Stimulated activated CD4-positive, alpha-beta T cell treated with anti-CD3 and anti-CD28 coated beads, Interleukin-1b, Interleukin-23, amount 100 ng/mL, for 48 hours (primary cell): ENCODE data around the gene EPB41L4A.

Source experiments
- DNase-seq: peaks from one replicate; pipeline ENCODE4 v3.0.0-alpha.2; 2020

Gene EPB41L4A

GRCh38 chr5:112146323-112147226, 272.5 kb downstream of the EPB41L4A start:
- DNase-seq: peak; percentile 48

GRCh38 chr5:112143690-112144089, 275.4 kb downstream of the EPB41L4A start:
- no peak for DNase-seq

DNA sequence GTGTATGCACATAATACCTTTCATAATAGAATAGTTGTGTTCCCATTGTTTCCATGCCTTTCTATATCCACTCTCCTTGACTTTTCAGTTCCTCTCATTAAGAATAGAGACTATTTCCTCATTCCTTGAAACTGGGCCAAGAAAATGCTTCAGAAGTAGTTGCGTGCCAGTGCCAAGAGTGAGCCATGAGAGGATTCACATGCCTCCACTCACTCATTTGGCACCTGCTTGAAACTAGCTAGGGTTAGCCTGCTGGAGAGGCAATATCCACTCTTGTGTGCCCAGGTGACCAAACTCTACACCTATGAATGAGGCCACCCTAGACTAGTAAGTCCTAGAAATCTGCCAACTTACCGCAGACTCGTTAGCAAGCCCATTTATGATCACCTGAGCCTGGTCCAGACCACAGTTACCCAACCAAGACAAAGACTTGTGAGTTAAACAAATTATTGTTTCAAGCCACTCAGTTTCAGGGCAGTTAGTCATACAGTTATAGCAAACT, 276.3 kb downstream of the EPB41L4A start:
- DNase-seq: no peak

- DNase-seq: no peak
Measured at GRCh38 chr5:112141582-112141981, 277.5 kb downstream of the EPB41L4A start.

DNA sequence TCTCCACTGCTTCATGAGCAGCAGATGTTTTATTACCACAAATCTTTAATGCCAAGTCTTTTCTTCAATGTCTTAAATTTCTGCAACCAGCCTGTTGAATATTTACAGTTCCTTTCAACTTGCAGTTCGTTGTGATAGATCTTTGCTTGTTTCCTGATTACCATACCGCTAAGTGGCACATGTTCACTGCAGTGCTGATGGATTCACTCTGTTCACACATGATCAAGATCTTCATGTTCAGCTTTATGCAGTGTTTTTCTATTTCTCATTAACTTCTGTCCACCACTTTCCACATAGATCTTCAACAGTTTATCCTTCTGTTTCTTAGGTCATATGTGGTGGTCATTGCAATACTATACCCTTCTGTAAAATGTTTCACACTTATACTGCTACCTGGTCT, 280.6 kb downstream of the EPB41L4A start:
- no peak for DNase-seq

GRCh38 chr5:112136773-112137172, 282.3 kb downstream of the EPB41L4A start:
- DNase-seq: no peak

DNA sequence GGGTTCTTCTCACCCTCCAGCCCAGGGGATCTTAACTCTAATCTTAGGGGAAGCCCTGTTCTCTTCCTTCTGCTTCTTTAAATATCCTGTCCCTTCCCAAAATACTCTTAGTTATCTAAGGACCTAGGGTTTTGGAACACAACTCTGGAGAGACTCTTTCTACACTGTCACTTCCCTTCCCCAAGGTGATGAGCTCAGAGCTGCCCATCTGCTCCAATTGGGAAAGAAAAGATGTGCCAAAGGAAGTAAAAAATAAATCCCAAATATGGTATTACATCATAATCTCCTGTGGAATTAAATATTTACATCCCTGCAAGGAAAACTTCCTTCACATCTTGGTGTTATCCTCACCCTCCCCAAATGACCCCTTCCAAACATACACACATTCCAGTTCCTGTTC, 291.2 kb downstream of the EPB41L4A start:
- no peak for DNase-seq

DNA sequence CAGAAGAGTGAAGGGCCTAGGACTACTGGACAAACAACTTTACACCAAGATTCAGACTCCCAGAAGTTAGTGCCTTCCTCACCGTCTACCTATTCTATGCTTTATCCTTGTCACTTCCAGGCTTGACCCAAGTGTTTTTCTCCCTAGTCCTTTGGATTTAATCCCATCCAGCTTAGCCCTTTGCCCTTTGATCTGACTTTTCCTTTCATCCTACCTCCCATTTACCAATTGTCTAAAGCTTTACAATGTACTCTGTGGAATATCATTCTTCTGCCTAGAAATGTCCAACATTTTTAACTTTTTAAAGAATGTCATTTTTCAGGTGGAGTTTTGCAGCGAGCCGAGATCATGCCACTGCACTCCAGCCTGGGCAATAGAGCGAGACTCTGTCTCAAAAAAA, 292.1 kb downstream of the EPB41L4A start:
- DNase-seq: no peak

DNA sequence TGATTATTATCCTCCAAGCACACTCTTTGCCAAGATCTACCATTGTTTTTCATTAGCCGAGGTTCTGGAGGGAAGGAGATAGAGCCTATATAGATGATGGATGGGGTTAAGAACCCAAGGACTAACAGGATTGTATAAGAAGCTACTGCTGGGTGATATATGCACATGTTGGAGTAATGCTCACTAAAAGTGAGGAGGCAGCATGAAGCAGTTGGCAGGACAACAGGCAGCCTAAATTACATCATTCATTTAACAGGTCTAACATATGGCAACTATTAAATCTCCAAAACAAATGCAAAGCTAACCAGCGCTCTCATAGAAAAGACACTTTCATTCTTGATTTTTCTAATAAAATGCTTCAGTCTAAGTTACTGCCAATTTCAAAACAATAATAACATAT, 293.2 kb downstream of the EPB41L4A start:
- no peak for DNase-seq

DNA sequence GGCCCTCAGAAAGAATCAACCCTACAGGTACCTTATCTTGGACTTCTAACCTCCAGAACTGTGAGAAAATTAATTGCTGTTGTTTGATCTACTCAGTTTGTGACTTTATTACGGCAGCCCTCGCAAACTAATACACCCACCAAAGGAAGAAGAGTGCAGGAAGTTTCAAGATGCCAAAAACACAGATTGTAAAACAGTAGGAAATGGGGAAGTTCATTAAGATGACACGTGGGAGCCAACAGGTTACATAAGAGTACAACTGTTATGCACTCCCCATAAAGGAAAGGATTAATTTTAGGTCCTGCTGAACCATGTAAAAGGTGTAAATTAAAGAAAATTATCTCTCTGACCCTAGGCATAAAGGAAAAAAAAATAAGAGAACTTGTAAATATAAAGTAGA, 294.3 kb downstream of the EPB41L4A start:
- no peak for DNase-seq

GRCh38 chr5:112123086-112123485, 296.0 kb downstream of the EPB41L4A start:
- no peak for DNase-seq

DNA sequence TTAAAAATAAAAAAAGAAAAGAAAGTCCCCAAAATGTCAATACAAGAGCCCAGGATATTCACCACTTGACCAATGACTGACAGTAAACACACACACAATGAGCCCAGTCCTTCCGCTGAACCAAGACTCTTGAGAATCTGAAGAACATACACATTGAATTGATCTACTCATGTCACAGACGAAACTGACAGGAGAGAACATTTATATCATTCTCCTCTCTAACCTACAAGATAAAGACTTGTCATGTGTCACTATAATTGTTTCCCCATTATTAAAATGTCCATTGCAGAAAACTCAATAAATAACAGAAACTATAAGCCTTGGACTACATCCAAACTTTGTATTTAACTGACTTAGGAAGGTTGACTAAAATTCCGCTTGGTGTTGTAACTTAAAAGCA, 296.7 kb downstream of the EPB41L4A start:
- no peak for DNase-seq

- DNase-seq: no peak
Measured at GRCh38 chr5:112121258-112121657, 297.8 kb downstream of the EPB41L4A start.

DNA sequence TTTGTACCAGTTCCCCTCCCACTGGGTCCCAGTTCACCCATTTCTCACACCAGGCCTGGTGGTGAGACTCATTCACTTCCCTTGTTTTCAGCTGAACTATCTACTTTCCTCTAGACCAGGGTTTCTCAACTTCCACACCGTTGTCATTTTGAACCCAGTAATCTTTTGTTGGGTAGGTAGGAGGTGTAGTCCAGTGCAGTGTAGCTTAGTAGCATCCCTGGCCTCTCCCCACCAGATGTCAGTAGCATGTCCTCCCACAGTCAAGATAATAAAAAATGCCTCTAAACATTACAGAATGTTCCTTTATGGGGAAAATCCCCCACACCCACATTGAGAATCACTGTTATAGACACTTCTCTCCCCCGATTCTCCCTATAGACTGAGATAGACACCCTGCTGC, 299.1 kb downstream of the EPB41L4A start:
- no peak for DNase-seq

GRCh38 chr5:112119508-112119907, 299.6 kb downstream of the EPB41L4A start:
- no peak for DNase-seq

- no peak for DNase-seq
Measured at GRCh38 chr5:112117551-112117950, 301.5 kb downstream of the EPB41L4A start.

GRCh38 chr5:112116371-112116770, 302.7 kb downstream of the EPB41L4A start:
- DNase-seq: no peak

- DNase-seq: no peak
Measured at GRCh38 chr5:112113565-112113964, 305.5 kb downstream of the EPB41L4A start.
